ENCODE measurements around the gene CCDC124.
A peak's percentile ranks its signal among the peaks of the same experiment; 100 is the strongest.

The CCDC124 gene

GRCh38 chr19:17946965-17947784 is 14.4 kb downstream of the CCDC124 start:
- no peak for TF ChIP-seq CTCF (IDR thresholded peaks at IDR 0.05; ENCODE audit: low read length, missing control alignments)
- DNase-seq (ENCODE audit: low read depth) = no peak
- H3K4me3 ChIP-seq (replicated peaks; ENCODE audit: low read depth, low read length) = peak overlapping the region; percentile 49

- TF ChIP-seq CTCF (IDR thresholded peaks at IDR 0.05; ENCODE audit: low read length, missing control alignments) = no peak
- H3K4me3 ChIP-seq (replicated peaks; ENCODE audit: low read depth, low read length) = peak overlapping the region; percentile 49
- DNase-seq (ENCODE audit: low read depth) = peak; percentile 94
These were observed 15.1 kb downstream of the CCDC124 start for GRCh38 chr19:17947815-17948513.

- no peak for TF ChIP-seq CTCF (IDR thresholded peaks at IDR 0.05; ENCODE audit: low read length, missing control alignments)
- H3K4me3 ChIP-seq (replicated peaks; ENCODE audit: low read depth, low read length) = peak overlapping the region; percentile 49
- no peak for DNase-seq (ENCODE audit: low read depth)
These were observed 15.7 kb downstream of the CCDC124 start for GRCh38 chr19:17948514-17948900.

- TF ChIP-seq CTCF (IDR thresholded peaks at IDR 0.05; ENCODE audit: low read length, missing control alignments) = no peak
- H3K4me3 ChIP-seq (replicated peaks; ENCODE audit: low read depth, low read length) = no peak overlapping the region
- no peak for DNase-seq (ENCODE audit: low read depth)
These were observed 16.4 kb downstream of the CCDC124 start for GRCh38 chr19:17948931-17949930.

DNA sequence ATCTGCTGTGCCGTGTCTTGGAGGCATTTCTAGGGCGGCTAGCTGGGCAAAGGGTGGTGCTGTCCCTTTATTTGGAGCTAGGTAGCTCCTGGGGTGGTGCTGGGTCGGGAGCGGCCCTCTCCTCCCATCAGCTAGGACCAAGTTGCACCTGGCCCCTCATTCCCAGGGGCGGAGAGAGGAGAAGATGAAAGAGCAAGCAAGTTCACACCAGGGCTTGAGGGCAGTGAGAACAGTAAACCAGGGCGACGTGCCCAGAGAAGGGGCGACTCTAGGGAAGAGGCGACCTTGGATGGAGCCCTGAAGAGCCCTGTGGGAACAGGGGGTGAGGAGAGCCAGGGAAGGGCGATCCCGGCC is 17.1 kb downstream of the CCDC124 start:
- DNase-seq (ENCODE audit: low read depth) = no peak
- TF ChIP-seq CTCF (IDR thresholded peaks at IDR 0.05; ENCODE audit: low read length, missing control alignments) = no peak
- no peak overlapping the region for H3K4me3 ChIP-seq (replicated peaks; ENCODE audit: low read depth, low read length)

DNA sequence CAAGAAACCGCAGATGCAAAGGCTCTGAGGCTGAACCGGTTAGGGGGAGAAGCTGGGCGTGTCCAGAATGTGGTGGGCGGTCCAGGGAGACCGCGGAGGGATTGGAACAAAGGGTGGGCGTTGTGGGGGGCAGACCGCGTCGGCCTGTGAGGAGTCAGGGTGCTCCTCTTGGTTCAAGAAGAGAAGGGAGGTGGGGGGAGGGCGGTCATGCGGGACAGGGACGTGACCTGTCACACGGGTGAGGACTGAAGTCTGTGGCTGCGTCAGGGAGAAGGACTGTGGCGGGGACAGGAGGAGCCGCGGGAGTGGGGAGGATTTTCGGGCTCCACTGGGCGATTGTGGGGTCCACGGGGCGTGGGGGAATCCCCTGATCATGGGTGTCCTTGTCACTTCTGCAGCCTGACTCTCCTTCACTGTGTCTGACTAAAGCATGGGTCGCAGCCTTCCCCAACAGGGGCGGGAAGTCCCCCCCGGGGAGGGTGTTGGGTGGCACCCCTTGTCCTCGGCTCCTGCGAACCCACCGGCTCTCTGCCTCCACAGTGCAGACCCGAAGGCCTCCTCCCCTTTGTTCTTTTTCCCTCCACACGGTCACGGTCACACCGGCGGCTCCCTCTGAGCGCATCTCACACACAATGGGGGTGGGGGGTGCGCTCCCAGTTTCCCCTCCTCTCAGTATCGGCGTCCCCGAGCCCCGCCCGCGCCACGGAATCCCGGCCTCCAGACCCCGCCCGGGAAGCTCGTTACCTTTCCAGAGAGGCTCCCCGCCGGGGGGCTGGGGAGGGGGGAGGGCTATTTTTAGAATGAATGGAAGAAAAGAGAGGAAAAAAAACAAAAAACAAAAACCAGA is 17.7 kb downstream of the CCDC124 start:
- DNase-seq (ENCODE audit: low read depth) = no peak
- no peak for TF ChIP-seq CTCF (IDR thresholded peaks at IDR 0.05; ENCODE audit: low read length, missing control alignments)
- no peak overlapping the region for H3K4me3 ChIP-seq (replicated peaks; ENCODE audit: low read depth, low read length)

All from fibroblast of pulmonary artery (primary cell).